ENCODE results near the gene WDR33.

- TF ChIP-seq, protein P1, sequence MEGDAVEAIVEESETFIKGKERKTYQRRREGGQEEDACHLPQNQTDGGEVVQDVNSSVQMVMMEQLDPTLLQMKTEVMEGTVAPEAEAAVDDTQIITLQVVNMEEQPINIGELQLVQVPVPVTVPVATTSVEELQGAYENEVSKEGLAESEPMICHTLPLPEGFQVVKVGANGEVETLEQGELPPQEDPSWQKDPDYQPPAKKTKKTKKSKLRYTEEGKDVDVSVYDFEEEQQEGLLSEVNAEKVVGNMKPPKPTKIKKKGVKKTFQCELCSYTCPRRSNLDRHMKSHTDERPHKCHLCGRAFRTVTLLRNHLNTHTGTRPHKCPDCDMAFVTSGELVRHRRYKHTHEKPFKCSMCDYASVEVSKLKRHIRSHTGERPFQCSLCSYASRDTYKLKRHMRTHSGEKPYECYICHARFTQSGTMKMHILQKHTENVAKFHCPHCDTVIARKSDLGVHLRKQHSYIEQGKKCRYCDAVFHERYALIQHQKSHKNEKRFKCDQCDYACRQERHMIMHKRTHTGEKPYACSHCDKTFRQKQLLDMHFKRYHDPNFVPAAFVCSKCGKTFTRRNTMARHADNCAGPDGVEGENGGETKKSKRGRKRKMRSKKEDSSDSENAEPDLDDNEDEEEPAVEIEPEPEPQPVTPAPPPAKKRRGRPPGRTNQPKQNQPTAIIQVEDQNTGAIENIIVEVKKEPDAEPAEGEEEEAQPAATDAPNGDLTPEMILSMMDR (IDR thresholded peaks at IDR 0.05; ENCODE audit: low read depth, low read length, missing input control): no peak
- TF ChIP-seq, protein P2, sequence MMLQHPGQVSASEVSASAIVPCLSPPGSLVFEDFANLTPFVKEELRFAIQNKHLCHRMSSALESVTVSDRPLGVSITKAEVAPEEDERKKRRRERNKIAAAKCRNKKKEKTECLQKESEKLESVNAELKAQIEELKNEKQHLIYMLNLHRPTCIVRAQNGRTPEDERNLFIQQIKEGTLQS (IDR thresholded peaks at IDR 0.05): no peak
- no peak for TF ChIP-seq RAD21 (IDR thresholded peaks at IDR 0.05)
- TF ChIP-seq YY1 (IDR thresholded peaks at IDR 0.05): no peak
- TF ChIP-seq FOXA1 (IDR thresholded peaks at IDR 0.05): no peak
- no peak for TF ChIP-seq JUND (IDR thresholded peaks at IDR 0.05)
- no peak for TF ChIP-seq REST (IDR thresholded peaks at IDR 0.05)
These were observed 98.0 kb downstream of the WDR33 start for GRCh38 chr2:127712999-127713398.

Measured in liver (tissue), 3 donors.